ENCODE results near the gene MALSU1. TPM values are rescaled to one million over a fixed set of nuclear protein-coding genes. Genes with fewer than 3 reads are reported as not detected.

MALSU1 gene
- total and polyA plus RNA-seq, 2 of the 13 experiments (the other 11 are each of a cell fraction or from before 2014, with no cell fraction given), result 72.0 to 141 TPM

GRCh38 chr7:23298885-23299769 lies at the start of gene MALSU1 (continued):
- TF ChIP-seq ZSCAN30 (CRISPR knock-in tag; IDR thresholded peaks at IDR 0.05) (no peak), KLF13 (CRISPR knock-in tag; IDR thresholded peaks at IDR 0.05) (no peak), ZNF335 (CRISPR knock-in tag; IDR thresholded peaks at IDR 0.05) (no peak), ZNF407 (CRISPR knock-in tag; IDR thresholded peaks at IDR 0.05; ENCODE audit: not compliant biosample characterization) (peak; percentile 53), ZNF225 (CRISPR knock-in tag; IDR thresholded peaks at IDR 0.05) (peak; percentile 57; the same call in 1 of the 2 replicates), KLF11 (CRISPR knock-in tag; IDR thresholded peaks at IDR 0.05) (peak; percentile 34; the same call in 1 of the 2 replicates), NFYC (CRISPR knock-in tag; IDR thresholded peaks at IDR 0.05) (no peak), ZNF160 (CRISPR knock-in tag; IDR thresholded peaks at IDR 0.05) (peak; percentile 92; the same call in 1 of the 2 replicates), ZSCAN21 (CRISPR knock-in tag; IDR thresholded peaks at IDR 0.05; ENCODE audit: borderline replicate concordance) (no peak)
- TF ChIP-seq, protein P1, sequence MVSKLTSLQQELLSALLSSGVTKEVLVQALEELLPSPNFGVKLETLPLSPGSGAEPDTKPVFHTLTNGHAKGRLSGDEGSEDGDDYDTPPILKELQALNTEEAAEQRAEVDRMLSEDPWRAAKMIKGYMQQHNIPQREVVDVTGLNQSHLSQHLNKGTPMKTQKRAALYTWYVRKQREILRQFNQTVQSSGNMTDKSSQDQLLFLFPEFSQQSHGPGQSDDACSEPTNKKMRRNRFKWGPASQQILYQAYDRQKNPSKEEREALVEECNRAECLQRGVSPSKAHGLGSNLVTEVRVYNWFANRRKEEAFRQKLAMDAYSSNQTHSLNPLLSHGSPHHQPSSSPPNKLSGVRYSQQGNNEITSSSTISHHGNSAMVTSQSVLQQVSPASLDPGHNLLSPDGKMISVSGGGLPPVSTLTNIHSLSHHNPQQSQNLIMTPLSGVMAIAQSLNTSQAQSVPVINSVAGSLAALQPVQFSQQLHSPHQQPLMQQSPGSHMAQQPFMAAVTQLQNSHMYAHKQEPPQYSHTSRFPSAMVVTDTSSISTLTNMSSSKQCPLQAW (CRISPR knock-in tag; IDR thresholded peaks at IDR 0.05), result peak; percentile 85
- TF ChIP-seq, protein P2, sequence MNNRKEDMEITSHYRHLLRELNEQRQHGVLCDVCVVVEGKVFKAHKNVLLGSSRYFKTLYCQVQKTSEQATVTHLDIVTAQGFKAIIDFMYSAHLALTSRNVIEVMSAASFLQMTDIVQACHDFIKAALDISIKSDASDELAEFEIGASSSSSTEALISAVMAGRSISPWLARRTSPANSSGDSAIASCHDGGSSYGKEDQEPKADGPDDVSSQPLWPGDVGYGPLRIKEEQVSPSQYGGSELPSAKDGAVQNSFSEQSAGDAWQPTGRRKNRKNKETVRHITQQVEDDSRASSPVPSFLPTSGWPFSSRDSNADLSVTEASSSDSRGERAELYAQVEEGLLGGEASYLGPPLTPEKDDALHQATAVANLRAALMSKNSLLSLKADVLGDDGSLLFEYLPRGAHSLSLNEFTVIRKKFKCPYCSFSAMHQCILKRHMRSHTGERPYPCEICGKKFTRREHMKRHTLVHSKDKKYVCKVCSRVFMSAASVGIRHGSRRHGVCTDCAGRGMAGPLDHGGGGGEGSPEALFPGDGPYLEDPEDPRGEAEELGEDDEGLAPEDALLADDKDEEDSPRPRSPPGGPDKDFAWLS (CRISPR knock-in tag; IDR thresholded peaks at IDR 0.05; ENCODE audit: borderline replicate concordance), result no peak
